Upper lobe of left lung (tissue), 4 donors: ENCODE results near the gene SARS1.

Experiments used
- EP300 ChIP-seq, 4 donors: sonication (generic); formaldehyde crosslinking; IDR thresholded peaks; one replicate each; pipeline ENCODE4 v1.5.1; 2017; ENCODE audit warnings: antibody characterized with exemption in 4 of 4, control low read depth in 2 of 4
- POLR2A ChIP-seq, 4 donors: fragments of 450-650 bp; IDR thresholded peaks; one replicate each; pipeline ENCODE4 v1.5.1; 2016 to 2017; ENCODE audit warnings: antibody characterized with exemption in 4 of 4, mild to moderate bottlenecking in 2 of 4
- POLR2AphosphoS5 ChIP-seq, 2 donors: sonication (generic); formaldehyde crosslinking; IDR thresholded peaks; one replicate each; pipeline ENCODE4 v1.5.1; 2017; ENCODE audit warnings: antibody characterized with exemption in 2 of 2
- TF ChIP-seq, protein P1 (sequence below), 6 experiments: fragments of 450-650 bp in 4 of 6; fragments of 200-600 bp in 2 of 6; sonication (generic) in 2 of 6; IDR thresholded peaks; one replicate each; pipeline ENCODE4 v1.5.1; 2016 to 2019; ENCODE audit warnings: antibody characterized with exemption in 6 of 6

DNA sequence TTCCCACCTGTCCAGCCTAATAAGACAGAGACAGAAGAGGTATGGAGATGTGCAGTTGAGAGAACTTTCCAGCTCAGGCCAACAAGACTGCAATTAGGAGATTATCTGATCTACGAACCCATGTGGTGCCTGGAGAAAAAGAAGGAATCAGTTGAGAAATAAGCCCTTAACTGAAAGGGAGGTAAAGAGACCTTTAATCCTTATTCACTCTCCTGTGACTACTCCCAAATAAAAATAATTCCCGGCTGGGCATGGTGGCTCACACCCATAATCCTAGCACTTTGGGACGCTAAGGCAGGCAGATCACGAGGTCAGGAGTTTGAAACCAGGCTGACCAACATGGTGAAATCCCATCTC is 31.9 kb upstream of the SARS1 start:
- no peak for TF ChIP-seq EP300 (IDR thresholded peaks at IDR 0.05)
- TF ChIP-seq POLR2A (IDR thresholded peaks at IDR 0.05): no peak
- TF ChIP-seq, protein P1, sequence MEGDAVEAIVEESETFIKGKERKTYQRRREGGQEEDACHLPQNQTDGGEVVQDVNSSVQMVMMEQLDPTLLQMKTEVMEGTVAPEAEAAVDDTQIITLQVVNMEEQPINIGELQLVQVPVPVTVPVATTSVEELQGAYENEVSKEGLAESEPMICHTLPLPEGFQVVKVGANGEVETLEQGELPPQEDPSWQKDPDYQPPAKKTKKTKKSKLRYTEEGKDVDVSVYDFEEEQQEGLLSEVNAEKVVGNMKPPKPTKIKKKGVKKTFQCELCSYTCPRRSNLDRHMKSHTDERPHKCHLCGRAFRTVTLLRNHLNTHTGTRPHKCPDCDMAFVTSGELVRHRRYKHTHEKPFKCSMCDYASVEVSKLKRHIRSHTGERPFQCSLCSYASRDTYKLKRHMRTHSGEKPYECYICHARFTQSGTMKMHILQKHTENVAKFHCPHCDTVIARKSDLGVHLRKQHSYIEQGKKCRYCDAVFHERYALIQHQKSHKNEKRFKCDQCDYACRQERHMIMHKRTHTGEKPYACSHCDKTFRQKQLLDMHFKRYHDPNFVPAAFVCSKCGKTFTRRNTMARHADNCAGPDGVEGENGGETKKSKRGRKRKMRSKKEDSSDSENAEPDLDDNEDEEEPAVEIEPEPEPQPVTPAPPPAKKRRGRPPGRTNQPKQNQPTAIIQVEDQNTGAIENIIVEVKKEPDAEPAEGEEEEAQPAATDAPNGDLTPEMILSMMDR (IDR thresholded peaks at IDR 0.05): no peak
- no peak for TF ChIP-seq POLR2AphosphoS5 (IDR thresholded peaks at IDR 0.05)
